Tibial artery (tissue), 4 donors: Measurements from ENCODE around the gene CTSF.
A peak's percentile ranks its signal among the peaks of the same experiment; 100 is the strongest.
"Not testable (repeated sequence)": the region's sequence is repeated elsewhere in the genome, so short reads cannot be mapped to it uniquely, and the experiment has no call there.

Experiments
- DNase-seq, 2 donors: peaks; one replicate each; pipeline ENCODE4 v3.0.0-alpha.2; 2019
- H3K27ac ChIP-seq, 2 donors: fragments of 200-600 bp; sonication (generic) in 1 of 2; 1 replicate in 1 of 2; 2 replicates in 1 of 2; pipeline ENCODE4 v1.5.1; 2018 to 2019; ENCODE audit warnings: mild to moderate bottlenecking in 1 of 2
- H3K27me3 ChIP-seq, 2 donors: fragments of 200-600 bp; sonication (generic) in 1 of 2; one replicate each; pipeline versions ENCODE4 v1.5.1 to v1.6.0; 2016 to 2019
- H3K36me3 ChIP-seq, 3 donors: fragments of 200-600 bp; sonication (generic) in 2 of 3; one replicate each; pipeline ENCODE4 v1.5.1; 2016 to 2019; ENCODE audit warnings: mild to moderate bottlenecking in 2 of 3
- H3K4me1 ChIP-seq, 4 donors: fragments of 200-600 bp; sonication (generic) in 2 of 4; 1 replicate in 3 of 4; 2 replicates in 1 of 4; pipeline ENCODE4 v1.5.1; 2016 to 2019
- H3K4me3 ChIP-seq, 2 donors: fragments of 200-600 bp; sonication (generic) in 1 of 2; 1 replicate in 1 of 2; 2 replicates in 1 of 2; pipeline ENCODE4 v1.5.1; 2018 to 2019; ENCODE audit warnings: mild to moderate bottlenecking in 2 of 2
- H3K9me3 ChIP-seq, 3 donors: fragments of 200-600 bp; sonication (generic) in 1 of 3; one replicate each; pipeline ENCODE4 v1.5.1; 2016 to 2019
- intact Hi-C: fragments of 100-400 bp; cut with DNase I; formaldehyde crosslinking; loops from one replicate; pipeline ENCODE4 v1.15.0; 2023; ENCODE audit warnings: low total_unique reads
- TF ChIP-seq, protein P1 (sequence below), 2 experiments: fragments of 200-600 bp in 1 of 2; fragments of 450-650 bp in 1 of 2; IDR thresholded peaks; one replicate each; pipeline ENCODE4 v1.5.1; 2017 to 2019; ENCODE audit warnings: antibody characterized with exemption in 2 of 2, mild to moderate bottlenecking in 1 of 2, moderate library complexity in 1 of 2

CTSF gene

DNA sequence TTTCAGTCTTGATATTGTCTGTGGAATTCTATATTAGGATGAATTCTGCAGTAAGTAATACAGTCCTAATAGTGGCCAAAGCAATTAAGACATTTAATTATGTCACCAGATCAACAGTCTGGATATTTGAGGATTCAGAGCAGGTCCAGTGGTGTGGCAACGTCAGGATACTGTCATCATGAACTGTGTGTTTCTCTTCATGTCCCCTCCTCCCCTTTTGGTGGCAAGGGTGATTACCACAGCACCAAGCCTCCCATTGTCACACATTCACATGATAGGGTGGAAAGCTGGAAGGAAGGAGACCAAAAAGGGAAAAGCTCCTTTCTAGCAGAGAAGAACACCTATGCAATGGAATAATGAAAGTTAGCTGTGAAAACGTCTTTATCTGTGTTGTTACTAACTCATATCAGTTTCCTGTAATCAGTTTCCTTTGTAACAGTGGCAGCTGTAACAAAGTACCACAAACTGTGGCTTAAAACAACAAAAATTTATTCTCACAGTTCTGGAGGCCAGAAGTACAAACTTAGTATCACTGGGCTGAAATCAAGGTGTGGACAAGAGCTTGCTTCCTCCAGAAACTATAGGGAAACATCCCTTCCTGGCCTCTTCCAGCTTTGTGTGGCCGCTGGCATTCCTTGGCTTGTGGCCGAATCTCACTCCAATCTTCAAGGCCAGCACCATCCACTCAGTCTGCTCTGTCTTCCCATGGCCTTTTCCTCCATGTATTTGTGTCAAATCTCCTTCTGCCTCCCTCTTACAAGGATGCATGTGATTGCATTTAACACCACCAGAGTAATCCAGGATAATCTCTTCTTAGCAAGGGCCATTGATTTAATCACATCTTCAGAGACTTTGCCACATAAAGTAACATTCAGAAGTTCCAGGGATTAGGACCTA lies 41.6 kb upstream of the CTSF start:
- no peak overlapping the region for H3K27ac ChIP-seq
- H3K36me3 ChIP-seq = peaks cover 0 to 10% (median 9%) of the 10 kb centered on the region in 3 donors
- no peaks in the 10 kb centered on the region for H3K27me3 ChIP-seq
- no peaks in the 10 kb centered on the region for H3K9me3 ChIP-seq
- no peak overlapping the region for H3K4me3 ChIP-seq
- TF ChIP-seq, protein P1, sequence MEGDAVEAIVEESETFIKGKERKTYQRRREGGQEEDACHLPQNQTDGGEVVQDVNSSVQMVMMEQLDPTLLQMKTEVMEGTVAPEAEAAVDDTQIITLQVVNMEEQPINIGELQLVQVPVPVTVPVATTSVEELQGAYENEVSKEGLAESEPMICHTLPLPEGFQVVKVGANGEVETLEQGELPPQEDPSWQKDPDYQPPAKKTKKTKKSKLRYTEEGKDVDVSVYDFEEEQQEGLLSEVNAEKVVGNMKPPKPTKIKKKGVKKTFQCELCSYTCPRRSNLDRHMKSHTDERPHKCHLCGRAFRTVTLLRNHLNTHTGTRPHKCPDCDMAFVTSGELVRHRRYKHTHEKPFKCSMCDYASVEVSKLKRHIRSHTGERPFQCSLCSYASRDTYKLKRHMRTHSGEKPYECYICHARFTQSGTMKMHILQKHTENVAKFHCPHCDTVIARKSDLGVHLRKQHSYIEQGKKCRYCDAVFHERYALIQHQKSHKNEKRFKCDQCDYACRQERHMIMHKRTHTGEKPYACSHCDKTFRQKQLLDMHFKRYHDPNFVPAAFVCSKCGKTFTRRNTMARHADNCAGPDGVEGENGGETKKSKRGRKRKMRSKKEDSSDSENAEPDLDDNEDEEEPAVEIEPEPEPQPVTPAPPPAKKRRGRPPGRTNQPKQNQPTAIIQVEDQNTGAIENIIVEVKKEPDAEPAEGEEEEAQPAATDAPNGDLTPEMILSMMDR (IDR thresholded peaks at IDR 0.05) = no peak
- intact Hi-C loops = no loop called here
- peaks cover 0 to 21% (median 17%) of the 10 kb centered on the region in 4 donors for H3K4me1 ChIP-seq
- DNase-seq = no peak

DNA sequence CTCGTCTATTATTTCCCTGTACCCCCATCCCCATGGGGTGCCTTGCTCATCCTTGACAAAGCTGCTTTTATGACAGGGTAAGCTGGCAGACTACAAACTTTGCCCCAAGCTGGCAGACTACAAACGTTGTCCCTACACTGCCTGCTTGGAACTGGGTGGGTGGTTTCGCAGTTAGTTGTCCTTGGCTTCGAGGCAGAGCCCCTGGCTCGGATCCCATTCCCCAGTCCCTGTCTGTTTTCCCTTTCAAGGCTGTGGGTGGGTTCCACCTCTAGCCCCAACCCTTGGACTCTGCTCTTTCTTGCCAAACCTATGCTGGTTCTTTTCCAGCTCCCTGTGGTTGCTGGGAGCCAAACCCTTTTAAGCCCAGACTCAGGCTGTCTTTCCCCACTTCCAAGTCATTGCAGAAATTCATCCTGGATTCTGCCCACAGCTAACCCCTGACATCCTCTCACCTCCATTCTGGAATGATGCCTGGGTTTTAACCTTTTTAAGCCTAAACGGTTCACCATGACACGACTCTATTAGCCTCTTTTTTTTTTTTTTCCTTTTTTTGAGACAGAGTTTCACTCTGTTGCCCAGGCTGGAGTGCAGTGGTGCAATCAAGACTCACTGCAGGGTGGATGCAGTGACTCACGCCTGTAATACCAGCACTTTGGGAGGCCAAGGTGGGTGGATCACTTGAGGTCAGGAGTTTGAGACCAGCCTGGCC lies 38.9 kb upstream of the CTSF start:
- Histone ChIP-seq H3K27ac (peak overlapping the region; percentile 73 to 76), H3K36me3 (peaks cover 0 to 23% (median 9%) of the 10 kb centered on the region in 3 donors), H3K4me1 (peaks cover 0 to 34% (median 28%) of the 10 kb centered on the region in 4 donors), H3K4me3 (no peak overlapping the region), H3K9me3 (no peaks in the 10 kb centered on the region), H3K27me3 (no peaks in the 10 kb centered on the region)
- peak; percentile 80 to 94 for DNase-seq
- TF ChIP-seq, protein P1 (IDR thresholded peaks at IDR 0.05) = no peak
- intact Hi-C loops = no loop called here

DNA sequence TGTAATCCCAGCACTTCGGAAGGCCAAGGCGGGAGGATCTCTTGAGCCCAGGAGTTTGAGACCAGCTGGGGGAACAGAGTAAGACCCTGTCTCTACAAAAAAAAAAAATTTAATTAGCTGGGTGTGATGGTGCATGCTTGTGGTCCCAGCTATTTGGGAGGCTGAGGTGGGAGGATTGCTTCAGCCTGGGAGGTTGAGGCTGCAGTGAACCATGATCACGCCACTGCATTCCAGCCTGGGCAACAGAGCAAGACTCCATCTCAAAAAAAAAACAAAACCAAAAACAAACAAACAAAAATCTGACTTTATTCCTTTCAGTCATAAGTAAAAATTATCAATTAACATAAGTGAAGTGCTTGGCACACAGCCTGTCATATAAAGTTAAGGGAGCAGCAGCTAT lies 38.2 kb upstream of the CTSF start:
- H3K9me3 ChIP-seq, H3K4me3 ChIP-seq, intact Hi-C loops, H3K27me3 ChIP-seq, DNase-seq: not testable (repeated sequence)
- Histone ChIP-seq H3K36me3 (peaks cover 0 to 23% (median 9%) of the 10 kb centered on the region in 3 donors), H3K27ac (peak overlapping the region; percentile 73 to 76), H3K4me1 (peaks cover 0 to 41% (median 33%) of the 10 kb centered on the region in 4 donors)

DNA sequence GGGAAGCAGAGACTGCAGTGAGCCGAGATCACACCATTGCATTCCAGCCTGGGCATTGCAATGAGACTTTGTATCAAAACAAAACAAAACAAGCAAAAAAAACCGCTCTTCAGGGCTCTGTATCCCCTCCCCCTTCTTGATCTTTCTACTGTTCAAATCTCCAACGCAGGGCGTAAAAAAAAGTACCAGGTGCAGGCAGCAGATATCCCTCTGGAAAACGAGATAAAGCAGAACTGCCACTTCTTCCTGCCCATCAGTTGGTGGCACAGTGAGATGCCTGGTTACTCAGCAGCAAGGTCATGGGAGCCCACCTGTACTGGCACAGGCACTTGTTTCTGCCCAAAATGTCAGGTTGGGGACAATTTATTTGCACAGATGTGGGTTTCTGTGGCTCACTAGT lies 35.7 kb upstream of the CTSF start:
- intact Hi-C loops = no loop called here
- TF ChIP-seq, protein P1 (IDR thresholded peaks at IDR 0.05) = no peak
- Histone ChIP-seq H3K36me3 (peaks cover 0 to 38% (median 16%) of the 10 kb centered on the region in 3 donors), H3K27me3 (no peaks in the 10 kb centered on the region), H3K4me3 (no peak overlapping the region), H3K9me3 (no peaks in the 10 kb centered on the region), H3K4me1 (peaks cover 0 to 48% (median 34%) of the 10 kb centered on the region in 4 donors), H3K27ac (no peak overlapping the region)
- DNase-seq = no peak

DNA sequence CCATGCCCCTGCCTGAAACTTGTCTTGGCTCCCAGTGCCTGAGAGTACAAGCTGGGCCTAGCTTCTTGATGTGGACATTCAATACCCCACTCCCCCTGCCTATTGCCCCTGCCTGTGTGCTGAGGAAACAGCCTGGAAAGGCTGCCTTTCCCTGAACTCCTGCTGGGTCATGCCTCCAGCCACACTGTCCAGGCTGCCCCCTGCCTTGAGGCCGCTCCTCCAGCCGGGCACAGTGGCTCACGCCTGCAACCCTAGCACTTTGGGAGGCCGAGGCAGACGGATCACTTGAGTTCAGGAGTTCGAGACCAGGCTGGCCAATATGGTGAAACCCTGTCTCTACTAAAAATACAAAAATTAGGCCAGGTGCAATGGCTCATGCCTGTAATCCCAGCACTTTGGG lies 34.7 kb upstream of the CTSF start:
- TF ChIP-seq, protein P1 (IDR thresholded peaks at IDR 0.05) = no peak
- Histone ChIP-seq H3K36me3 (peaks cover 0 to 41% (median 19%) of the 10 kb centered on the region in 3 donors), H3K4me3 (no peak overlapping the region), H3K27me3 (no peaks in the 10 kb centered on the region), H3K9me3 (no peaks in the 10 kb centered on the region), H3K4me1 (peaks cover 0 to 41% (median 31%) of the 10 kb centered on the region in 4 donors), H3K27ac (peak overlapping the region; percentile 65 to 68)
- intact Hi-C loops = no loop called here
- no peak for DNase-seq
